Esophagus squamous epithelium (tissue), 5 donors: ENCODE data around the gene ISLR2. TPM values are rescaled to one million over a fixed set of nuclear protein-coding genes. Genes with fewer than 3 reads are reported as not detected.

Experiments
- DNase-seq: peaks from one replicate; lab custom pipeline; 2025; lab: John Stamatoyannopoulos, UW
- H3K27ac ChIP-seq, 4 donors: fragments of 200-600 bp; sonication (generic); one replicate each; pipeline ENCODE4 v1.5.1; 2016 to 2019; ENCODE audit warnings: mild to moderate bottlenecking in 1 of 4
- H3K27me3 ChIP-seq, 4 donors: fragments of 200-600 bp; sonication (generic); 1 replicate in 3 of 4; 2 replicates in 1 of 4; pipeline versions ENCODE4 v1.5.1 to v1.6.0; 2017 to 2021; ENCODE audit warnings: antibody characterized with exemption in 1 of 4
- H3K36me3 ChIP-seq, 3 donors: fragments of 200-600 bp; sonication (generic); one replicate each; pipeline ENCODE4 v1.5.1; 2016 to 2019
- H3K4me1 ChIP-seq, 3 donors: fragments of 200-600 bp; sonication (generic); one replicate each; pipeline ENCODE4 v1.5.1; 2017 to 2019
- H3K4me3 ChIP-seq, 4 donors: fragments of 200-600 bp; sonication (generic); 1 replicate in 3 of 4; 2 replicates in 1 of 4; pipeline ENCODE4 v1.5.1; 2016 to 2019; ENCODE audit warnings: mild to moderate bottlenecking in 2 of 4, moderate library complexity in 1 of 4
- H3K9me3 ChIP-seq, 3 donors: fragments of 200-600 bp; sonication (generic); one replicate each; pipeline ENCODE4 v1.5.1; 2016 to 2019
- POLR2A ChIP-seq, 4 donors: fragments of 450-650 bp; IDR thresholded peaks; one replicate each; pipeline ENCODE4 v1.6.1; 2017; ENCODE audit warnings: antibody characterized with exemption in 4 of 4, mild to moderate bottlenecking in 4 of 4, moderate library complexity in 3 of 4
- WGBS, 2 donors: methylation state at CpG; one replicate each; pipeline ENCODE4 v1.1.5; 2018; 5-methylcytosine and 5-hydroxymethylcytosine counted together
- intact Hi-C: fragments of 100-400 bp; cut with DNase I; formaldehyde crosslinking; loops from one replicate; pipeline ENCODE4 v1.15.0; 2022
- total RNA-seq, 4 donors: library from RNA; depleted of rRNA; stranded (reverse); fragments of >200 nt; gene quantifications; one replicate each; pipeline ENCODE4 v1.1.0, GENCODE V29; 2016
- TF ChIP-seq, protein P1 (sequence below), 6 experiments: fragments of 450-650 bp in 4 of 6; fragments of 200-600 bp in 2 of 6; sonication (generic) in 2 of 6; IDR thresholded peaks; one replicate each; pipeline ENCODE4 v1.5.1; 2016 to 2019; ENCODE audit warnings: antibody characterized with exemption in 6 of 6, mild to moderate bottlenecking in 4 of 6, moderate library complexity in 4 of 6
- donor health status: DM: yes; HTN: yes; CAD: no.

Gene ISLR2
- total RNA-seq, 4 donors from 2014 or later = 0.13 to 0.76 TPM; not detected in 2

DNA sequence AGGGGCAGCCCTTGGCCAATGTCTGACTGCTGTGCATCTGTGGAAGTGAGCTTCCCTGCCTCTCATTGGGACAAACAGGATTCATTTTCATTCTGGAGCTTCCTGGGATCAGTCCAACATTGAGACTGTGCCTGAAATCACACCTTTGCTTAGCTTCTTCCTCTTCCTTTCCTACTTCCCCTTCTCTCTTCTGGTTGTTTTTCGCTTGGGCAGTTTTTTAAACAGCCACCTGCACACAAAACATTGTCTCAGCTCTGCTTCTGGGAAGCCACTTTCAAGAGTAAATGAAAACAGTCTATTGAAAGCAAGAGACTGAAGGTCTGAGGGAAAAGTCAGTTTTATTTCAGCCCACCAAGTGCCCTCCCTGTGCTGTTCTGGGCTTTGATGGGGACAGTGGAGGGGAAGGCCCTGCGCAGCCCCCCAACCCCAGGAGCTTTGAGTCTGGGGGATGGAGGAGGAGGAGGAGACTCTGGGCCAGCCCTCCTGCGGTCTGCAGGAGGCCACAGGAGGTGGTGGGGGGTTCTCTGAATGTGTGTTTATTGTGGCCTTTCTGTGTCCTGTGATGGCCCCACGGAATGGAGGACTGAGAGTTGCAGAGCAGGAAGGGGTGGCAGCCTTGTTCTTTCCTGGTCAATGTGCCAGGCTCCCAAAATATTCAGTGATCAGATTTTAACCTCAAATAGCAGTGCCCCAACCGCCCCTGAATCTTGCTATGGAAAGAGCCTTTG, 7.8 kb upstream of the ISLR2 start:
- Histone ChIP-seq H3K9me3 (no peaks in the 10 kb centered on the region), H3K36me3 (no peaks in the 10 kb centered on the region), H3K4me3 (no peak overlapping the region), H3K27ac (no peak overlapping the region), H3K27me3 (peaks cover 0 to 77% (median 0%) of the 10 kb centered on the region in 4 donors), H3K4me1 (peaks cover under 1 to 4% (median under 1%) of the 10 kb centered on the region in 3 donors)
- intact Hi-C loops = no loop called here
- TF ChIP-seq, protein P1, sequence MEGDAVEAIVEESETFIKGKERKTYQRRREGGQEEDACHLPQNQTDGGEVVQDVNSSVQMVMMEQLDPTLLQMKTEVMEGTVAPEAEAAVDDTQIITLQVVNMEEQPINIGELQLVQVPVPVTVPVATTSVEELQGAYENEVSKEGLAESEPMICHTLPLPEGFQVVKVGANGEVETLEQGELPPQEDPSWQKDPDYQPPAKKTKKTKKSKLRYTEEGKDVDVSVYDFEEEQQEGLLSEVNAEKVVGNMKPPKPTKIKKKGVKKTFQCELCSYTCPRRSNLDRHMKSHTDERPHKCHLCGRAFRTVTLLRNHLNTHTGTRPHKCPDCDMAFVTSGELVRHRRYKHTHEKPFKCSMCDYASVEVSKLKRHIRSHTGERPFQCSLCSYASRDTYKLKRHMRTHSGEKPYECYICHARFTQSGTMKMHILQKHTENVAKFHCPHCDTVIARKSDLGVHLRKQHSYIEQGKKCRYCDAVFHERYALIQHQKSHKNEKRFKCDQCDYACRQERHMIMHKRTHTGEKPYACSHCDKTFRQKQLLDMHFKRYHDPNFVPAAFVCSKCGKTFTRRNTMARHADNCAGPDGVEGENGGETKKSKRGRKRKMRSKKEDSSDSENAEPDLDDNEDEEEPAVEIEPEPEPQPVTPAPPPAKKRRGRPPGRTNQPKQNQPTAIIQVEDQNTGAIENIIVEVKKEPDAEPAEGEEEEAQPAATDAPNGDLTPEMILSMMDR (IDR thresholded peaks at IDR 0.05) = no peak
- TF ChIP-seq POLR2A (IDR thresholded peaks at IDR 0.05) = no peak
- WGBS, 2 donors = 27 to 48% methylated on average over 3 to 4 of the region's 5 CpGs
- DNase-seq = no peak

DNA sequence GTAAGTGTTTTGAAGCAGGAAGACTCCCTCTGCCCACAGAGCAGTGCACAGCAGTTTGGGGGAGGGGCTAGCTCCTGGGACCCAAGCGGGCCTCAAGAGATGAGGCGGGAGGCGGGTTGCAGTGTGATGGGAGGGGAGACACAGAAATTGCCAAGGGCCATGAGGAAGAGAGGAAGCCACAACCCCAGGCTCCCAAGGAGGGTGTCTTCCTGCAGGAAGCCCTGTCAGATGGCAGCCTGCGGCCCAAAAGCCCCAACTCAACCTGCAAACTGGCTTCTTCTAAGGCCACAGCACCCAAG, 7.3 kb upstream of the ISLR2 start:
- intact Hi-C loops = no loop called here
- no peak overlapping the region for H3K27ac ChIP-seq

DNA sequence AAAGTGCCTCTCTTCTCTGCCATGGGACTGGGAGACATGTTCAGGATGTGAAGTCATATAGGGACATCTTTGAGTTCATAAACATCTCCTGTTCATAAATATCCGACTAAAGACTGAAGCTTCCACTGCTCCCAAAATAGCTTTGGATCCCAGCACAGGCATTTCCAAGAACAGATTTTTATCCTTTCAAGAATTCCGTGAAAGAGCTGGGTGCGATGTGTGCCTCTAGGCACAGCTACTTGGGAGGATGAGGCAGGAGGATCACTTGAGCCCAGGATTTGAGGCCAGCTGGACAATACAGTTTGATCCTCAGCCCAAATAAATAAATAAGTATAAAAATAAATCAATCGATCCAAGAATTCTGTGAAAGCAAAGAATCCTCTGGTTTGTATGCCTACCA, 6.7 kb upstream of the ISLR2 start:
- no peaks in the 10 kb centered on the region for H3K9me3 ChIP-seq
- TF ChIP-seq, protein P1 (IDR thresholded peaks at IDR 0.05) = no peak
- no peak for TF ChIP-seq POLR2A (IDR thresholded peaks at IDR 0.05)
- H3K36me3 ChIP-seq = no peaks in the 10 kb centered on the region
- H3K4me3 ChIP-seq = no peak overlapping the region
- peaks cover 6 to 88% (median 10%) of the 10 kb centered on the region in 4 donors for H3K27me3 ChIP-seq
- intact Hi-C loops = no loop called here
- no peak overlapping the region for H3K27ac ChIP-seq
- no peak for DNase-seq
- WGBS, 2 donors = 64 to 65% methylated on average over 4 of the region's 4 CpGs
- H3K4me1 ChIP-seq = peaks cover 7 to 15% (median 11%) of the 10 kb centered on the region in 3 donors

More for the DNA sequence above, 7.3 kb upstream of the ISLR2 start:
- Histone ChIP-seq H3K36me3 (no peaks in the 10 kb centered on the region), H3K27me3 (peaks cover under 1 to 82% (median 4%) of the 10 kb centered on the region in 4 donors), H3K9me3 (no peaks in the 10 kb centered on the region), H3K4me1 (peaks cover 5 to 9% (median 5%) of the 10 kb centered on the region in 3 donors), H3K4me3 (no peak overlapping the region)
- no peak for TF ChIP-seq POLR2A (IDR thresholded peaks at IDR 0.05)
- TF ChIP-seq, protein P1 (IDR thresholded peaks at IDR 0.05) = no peak
- 45 to 57% methylated on average over 1 to 3 of the region's 4 CpGs for WGBS, 2 donors
- DNase-seq = no peak

DNA sequence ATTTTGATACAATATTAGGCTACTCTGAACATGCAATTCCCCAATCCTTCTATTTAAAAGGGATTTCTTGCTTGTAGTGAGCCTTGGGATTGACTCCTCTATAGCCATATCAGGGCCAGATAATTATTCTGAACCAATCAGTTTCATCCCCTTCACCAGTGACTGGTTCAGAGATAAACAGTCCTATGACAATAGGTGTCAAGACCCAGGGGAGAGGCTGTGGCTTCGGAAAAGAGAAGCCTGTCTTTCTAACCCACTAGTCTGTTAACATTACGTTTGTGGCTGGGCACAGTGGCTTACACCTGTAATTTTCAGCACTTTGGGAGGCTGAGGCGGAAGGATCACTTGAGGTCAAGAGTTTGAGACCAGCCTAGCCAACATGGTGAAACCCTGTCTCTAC, 6.2 kb upstream of the ISLR2 start:
- no peaks in the 10 kb centered on the region for H3K36me3 ChIP-seq
- H3K27ac ChIP-seq = no peak overlapping the region
- no peaks in the 10 kb centered on the region for H3K9me3 ChIP-seq
- intact Hi-C loops = no loop called here
- peaks cover 11 to 94% (median 15%) of the 10 kb centered on the region in 4 donors for H3K27me3 ChIP-seq
- TF ChIP-seq POLR2A (IDR thresholded peaks at IDR 0.05) = no peak
- TF ChIP-seq, protein P1 (IDR thresholded peaks at IDR 0.05) = no peak
- 74 to 77% methylated on average over 3 of the region's 3 CpGs for WGBS, 2 donors
- DNase-seq = no peak
- H3K4me3 ChIP-seq = no peak overlapping the region
- H3K4me1 ChIP-seq = peaks cover 7 to 20% (median 16%) of the 10 kb centered on the region in 3 donors

DNA sequence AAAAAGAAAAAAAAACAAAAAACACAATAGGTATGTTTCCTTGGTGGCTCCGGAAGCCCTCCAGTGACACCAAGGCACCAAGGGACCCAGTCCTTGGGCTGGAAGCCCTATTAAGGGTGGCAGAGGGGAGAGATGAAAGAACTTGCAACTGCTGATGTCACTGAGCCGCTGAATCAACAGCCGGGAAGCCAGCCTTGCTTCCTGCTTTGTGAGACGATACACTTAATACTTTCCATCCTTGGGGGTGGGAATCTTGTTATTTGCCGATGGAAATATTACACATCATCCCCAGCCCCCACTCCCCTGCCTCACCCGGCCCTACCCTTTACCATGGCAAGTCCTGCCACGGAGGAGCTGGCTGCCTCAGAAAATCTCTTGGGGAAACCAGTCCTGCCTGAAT, 5.6 kb upstream of the ISLR2 start:
- WGBS, 2 donors = 44 to 50% methylated on average over 7 of the region's 7 CpGs
- Histone ChIP-seq H3K4me3 (no peak overlapping the region), H3K27me3 (peaks cover 15 to 98% (median 21%) of the 10 kb centered on the region in 4 donors), H3K27ac (no peak overlapping the region), H3K9me3 (no peaks in the 10 kb centered on the region), H3K36me3 (no peaks in the 10 kb centered on the region), H3K4me1 (peaks cover 13 to 26% (median 22%) of the 10 kb centered on the region in 3 donors)
- TF ChIP-seq POLR2A (IDR thresholded peaks at IDR 0.05) = no peak
- TF ChIP-seq, protein P1 (IDR thresholded peaks at IDR 0.05) = no peak
- DNase-seq = no peak
- intact Hi-C loops = loop anchor here (5.0 kb wide), 2 partner anchors 178 to 198 kb away; no protein-coding TSS in a partner anchor
